Mucosa of rectum (tissue), 2 donors: ENCODE measurements around the gene LGALS1.

Source experiments
- H3K27ac ChIP-seq, 2 donors: one replicate each; pipeline ENCODE4 v1.7.0; 2013; ENCODE audit warnings: inconsistent platforms in 2 of 2, low read depth in 2 of 2, low read length in 2 of 2
- H3K27me3 ChIP-seq, 2 donors: one replicate each; pipeline ENCODE4 v1.7.0; 2013; ENCODE audit warnings: low read length in 2 of 2; ENCODE audit not compliant: control insufficient read depth in 2 of 2, insufficient read depth in 2 of 2
- H3K36me3 ChIP-seq, 2 donors: one replicate each; pipeline ENCODE4 v1.7.0; 2013; ENCODE audit warnings: low read length in 2 of 2; ENCODE audit not compliant: control insufficient read depth in 2 of 2, insufficient read depth in 2 of 2
- H3K4me1 ChIP-seq, 2 donors: one replicate each; pipeline ENCODE4 v1.7.0; 2013; ENCODE audit warnings: low read length in 2 of 2, mild to moderate bottlenecking in 1 of 2; ENCODE audit not compliant: control insufficient read depth in 2 of 2, insufficient read depth in 2 of 2
- H3K4me3 ChIP-seq, 2 donors: one replicate each; pipeline ENCODE4 v1.7.0; 2013; ENCODE audit warnings: low read length in 2 of 2
- H3K9ac ChIP-seq, 2 donors: one replicate each; pipeline ENCODE4 v1.7.0; 2013; ENCODE audit warnings: low read length in 2 of 2, low read depth in 1 of 2, mild to moderate bottlenecking in 1 of 2
- H3K9me3 ChIP-seq, 2 donors: one replicate each; pipeline ENCODE4 v1.7.0; 2013; ENCODE audit warnings: low read length in 2 of 2; ENCODE audit not compliant: control insufficient read depth in 2 of 2
- donor health status: healthy.
- donor health status: Normal muscosa, but diverticular disease.

The LGALS1 gene

GRCh38 chr22:37660709-37661045 lies 14.8 kb upstream of the LGALS1 start:
- H3K9ac ChIP-seq: peak overlapping the region in 1 of 2 donors; percentile 84
- H3K4me1 ChIP-seq: peaks cover 39 to 49% of the 10 kb centered on the region in 2 donors
- peak overlapping the region; percentile 79 for H3K4me3 ChIP-seq
- no peaks in the 10 kb centered on the region for H3K27me3 ChIP-seq
- H3K27ac ChIP-seq: peak overlapping the region; percentile 85 to 91
- peaks cover 4 to 10% of the 10 kb centered on the region in 2 donors for H3K36me3 ChIP-seq
- no peaks in the 10 kb centered on the region for H3K9me3 ChIP-seq

DNA sequence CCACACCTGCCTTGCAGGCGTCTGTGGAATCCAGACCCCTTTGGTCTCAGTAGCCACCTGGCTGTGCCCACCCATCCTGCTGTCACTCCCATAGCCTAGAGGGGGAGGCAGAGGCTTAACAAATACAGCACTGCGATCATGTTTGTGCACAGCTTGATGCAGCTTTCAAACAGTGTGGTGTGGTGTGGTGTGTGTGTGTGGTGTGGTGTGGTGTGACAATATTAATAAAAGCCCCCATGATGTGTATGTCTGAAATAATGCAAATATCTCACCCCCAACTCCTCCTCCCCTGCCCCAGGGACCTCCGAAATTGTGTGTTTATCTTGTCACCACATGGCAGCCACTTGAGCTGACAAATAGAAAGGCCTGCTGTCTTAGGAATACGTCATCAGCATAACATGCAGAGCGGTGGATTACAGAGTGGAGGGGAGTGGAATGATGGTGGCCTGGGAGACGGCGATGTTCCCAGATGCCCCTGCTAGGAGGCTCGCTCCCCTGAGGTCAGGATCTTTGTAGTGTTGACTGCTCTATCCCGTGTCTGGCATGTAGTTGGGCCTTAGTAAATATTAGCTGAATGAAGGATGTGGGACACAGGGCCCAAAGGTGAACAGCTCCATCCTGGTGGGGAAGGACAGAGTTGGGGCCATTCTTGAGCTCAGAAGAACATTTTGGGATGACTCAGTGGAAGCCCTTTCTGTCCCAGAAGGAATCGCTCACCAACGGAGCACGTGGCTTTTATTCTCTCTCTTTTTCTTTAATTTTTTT lies 14.1 kb upstream of the LGALS1 start:
- no peaks in the 10 kb centered on the region for H3K27me3 ChIP-seq
- no peaks in the 10 kb centered on the region for H3K9me3 ChIP-seq
- H3K4me1 ChIP-seq: peaks cover 39 to 49% of the 10 kb centered on the region in 2 donors
- H3K4me3 ChIP-seq: peak overlapping the region; percentile 79
- peak overlapping the region in 1 of 2 donors; percentile 84 for H3K9ac ChIP-seq
- peak overlapping the region; percentile 85 to 91 for H3K27ac ChIP-seq
- H3K36me3 ChIP-seq: peaks cover 10 to 16% of the 10 kb centered on the region in 2 donors

DNA sequence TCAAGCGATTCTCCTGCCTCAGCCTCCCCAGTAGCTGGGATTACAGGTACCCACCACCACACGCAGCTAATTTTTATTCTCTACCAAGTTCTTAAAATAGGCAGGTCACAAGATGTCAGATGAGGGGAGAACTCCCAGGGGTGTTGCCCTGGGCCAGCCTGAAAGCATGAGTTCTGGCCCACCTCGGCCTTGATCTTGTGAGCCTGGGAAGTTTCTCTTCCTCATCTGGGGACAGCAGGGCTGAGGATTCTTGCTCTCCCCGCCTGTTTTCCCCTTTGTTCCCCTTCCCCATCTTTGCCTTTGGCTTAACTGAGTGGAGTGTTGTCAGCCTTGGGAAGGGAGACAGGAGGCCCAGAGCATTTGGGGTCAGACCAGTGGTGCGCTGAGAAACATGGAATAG lies 13.4 kb upstream of the LGALS1 start:
- H3K36me3 ChIP-seq: peaks cover 13 to 23% of the 10 kb centered on the region in 2 donors
- no peak overlapping the region for H3K9ac ChIP-seq
- H3K9me3 ChIP-seq: no peaks in the 10 kb centered on the region
- no peaks in the 10 kb centered on the region for H3K27me3 ChIP-seq
- peak overlapping the region; percentile 4 to 16 for H3K27ac ChIP-seq
- no peak overlapping the region for H3K4me3 ChIP-seq
- H3K4me1 ChIP-seq: peaks cover 39 to 49% of the 10 kb centered on the region in 2 donors

GRCh38 chr22:37663521-37664140 lies 11.8 kb upstream of the LGALS1 start:
- H3K36me3 ChIP-seq: peaks cover 13 to 23% of the 10 kb centered on the region in 2 donors
- no peak overlapping the region for H3K4me3 ChIP-seq
- H3K9me3 ChIP-seq: no peaks in the 10 kb centered on the region
- H3K27me3 ChIP-seq: no peaks in the 10 kb centered on the region
- no peak overlapping the region for H3K9ac ChIP-seq
- peaks cover 34 to 41% of the 10 kb centered on the region in 2 donors for H3K4me1 ChIP-seq
- peak overlapping the region; percentile 17 to 32 for H3K27ac ChIP-seq

- no peak overlapping the region for H3K9ac ChIP-seq
- no peaks in the 10 kb centered on the region for H3K9me3 ChIP-seq
- peak overlapping the region; percentile 12 to 52 for H3K27ac ChIP-seq
- peaks cover 32 to 37% of the 10 kb centered on the region in 2 donors for H3K4me1 ChIP-seq
- no peak overlapping the region for H3K4me3 ChIP-seq
- no peaks in the 10 kb centered on the region for H3K27me3 ChIP-seq
- H3K36me3 ChIP-seq: peaks cover 13 to 23% of the 10 kb centered on the region in 2 donors
Observed at GRCh38 chr22:37664249-37665101, 11.0 kb upstream of the LGALS1 start.

GRCh38 chr22:37665487-37665886 lies 9.9 kb upstream of the LGALS1 start:
- H3K4me3 ChIP-seq: no peak overlapping the region
- H3K9ac ChIP-seq: no peak overlapping the region
- peaks cover 13 to 21% of the 10 kb centered on the region in 2 donors for H3K36me3 ChIP-seq
- H3K27ac ChIP-seq: no peak overlapping the region
- H3K4me1 ChIP-seq: peaks cover 22 to 27% of the 10 kb centered on the region in 2 donors
- no peaks in the 10 kb centered on the region for H3K9me3 ChIP-seq
- H3K27me3 ChIP-seq: no peaks in the 10 kb centered on the region

- Histone ChIP-seq H3K9me3 (no peaks in the 10 kb centered on the region), H3K4me3 (no peak overlapping the region), H3K27ac (no peak overlapping the region), H3K27me3 (no peaks in the 10 kb centered on the region), H3K36me3 (peaks cover 13 to 20% of the 10 kb centered on the region in 2 donors), H3K4me1 (peaks cover 18 to 19% of the 10 kb centered on the region in 2 donors), H3K9ac (no peak overlapping the region)
Observed at GRCh38 chr22:37669586-37669985, 5.8 kb upstream of the LGALS1 start.

GRCh38 chr22:37672206-37672919 lies 3.1 kb upstream of the LGALS1 start:
- Histone ChIP-seq H3K9ac (peak overlapping the region in 1 of 2 donors; percentile 5), H3K36me3 (no peaks in the 10 kb centered on the region), H3K4me3 (no peak overlapping the region), H3K9me3 (no peaks in the 10 kb centered on the region), H3K4me1 (peaks cover 36 to 38% of the 10 kb centered on the region in 2 donors), H3K27me3 (no peaks in the 10 kb centered on the region), H3K27ac (peak overlapping the region in 1 of 2 donors; percentile 38)

DNA sequence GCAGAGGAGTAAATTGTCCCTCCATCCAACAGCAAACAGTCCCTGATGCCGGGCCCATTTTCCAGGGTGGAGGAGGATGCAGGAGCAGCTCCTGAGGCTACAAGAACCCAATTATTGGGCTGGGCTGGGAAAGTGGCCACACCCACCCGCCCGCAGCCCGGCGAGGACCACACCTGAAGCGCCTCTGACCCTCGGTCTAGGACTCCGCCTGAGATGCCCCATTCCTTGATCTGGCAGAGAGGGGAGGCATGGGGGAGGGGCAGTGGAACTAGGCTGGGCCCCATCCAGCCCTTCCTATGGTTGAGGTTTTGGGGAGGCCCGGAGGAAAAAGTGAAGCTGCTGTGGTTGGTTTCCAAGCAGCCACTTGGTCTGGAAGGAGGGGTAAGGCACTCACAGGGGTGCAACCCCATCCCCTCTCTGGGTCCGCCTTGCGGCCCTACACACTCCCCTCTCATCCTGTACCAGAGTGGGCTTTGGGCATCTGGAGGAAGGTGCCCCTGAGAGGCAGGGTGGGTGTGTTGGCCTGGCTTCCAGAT lies 2.4 kb upstream of the LGALS1 start:
- Histone ChIP-seq H3K4me1 (peaks cover 37 to 38% of the 10 kb centered on the region in 2 donors), H3K9ac (peak overlapping the region in 1 of 2 donors; percentile 5), H3K27ac (peak overlapping the region in 1 of 2 donors; percentile 38)

More for the DNA sequence above, 2.4 kb upstream of the LGALS1 start:
- no peaks in the 10 kb centered on the region for H3K27me3 ChIP-seq
- H3K4me3 ChIP-seq: no peak overlapping the region
- no peaks in the 10 kb centered on the region for H3K9me3 ChIP-seq
- no peaks in the 10 kb centered on the region for H3K36me3 ChIP-seq
